Inferior parietal cortex (tissue), 1 donor: ENCODE measurements around the gene NOS1AP.

Experiments
- DNase-seq: peaks from one replicate; pipeline ENCODE4 v3.0.0-alpha.2; 2016; ENCODE audit errors: extremely low spot score

The NOS1AP gene

DNA sequence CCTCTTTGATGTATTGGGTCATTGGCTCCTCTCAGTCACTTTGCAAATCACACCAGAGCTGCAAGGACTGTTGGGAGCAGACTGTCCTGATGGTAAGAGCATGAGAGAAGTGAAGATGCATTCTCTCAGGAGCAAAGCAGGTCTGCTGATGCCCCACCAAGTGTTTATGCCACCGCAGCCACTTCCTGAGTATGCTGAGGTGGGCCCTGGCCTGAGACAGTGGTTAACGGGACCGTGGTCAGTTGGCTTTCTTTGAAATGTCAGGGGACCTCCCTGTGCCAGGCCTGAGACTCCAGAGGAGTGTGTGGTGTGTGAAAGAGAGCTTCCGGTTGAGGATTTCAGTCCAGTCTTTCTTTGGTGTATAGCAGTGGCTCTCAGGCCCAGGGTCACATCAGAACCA lies 227.7 kb downstream of the NOS1AP start:
- no peak for DNase-seq

DNA sequence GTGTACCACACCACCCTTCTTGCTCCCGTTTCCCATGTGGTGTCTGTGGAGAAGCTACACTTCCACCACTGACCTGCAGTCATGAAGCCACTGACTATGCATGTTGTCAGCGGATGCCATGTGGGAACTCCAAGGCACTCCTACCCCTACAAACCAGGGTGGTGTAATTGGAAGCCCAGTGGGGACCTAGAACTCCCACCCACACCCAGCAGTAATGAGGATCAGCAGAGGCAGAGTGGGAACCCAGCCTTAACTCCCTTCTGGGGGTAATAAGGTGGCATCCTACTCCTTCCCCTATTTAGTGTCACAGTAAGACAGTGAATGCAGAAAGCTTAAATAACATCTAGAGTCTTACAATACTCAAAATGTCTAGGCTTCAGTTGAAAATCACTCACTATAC lies 228.8 kb downstream of the NOS1AP start:
- no peak for DNase-seq

DNA sequence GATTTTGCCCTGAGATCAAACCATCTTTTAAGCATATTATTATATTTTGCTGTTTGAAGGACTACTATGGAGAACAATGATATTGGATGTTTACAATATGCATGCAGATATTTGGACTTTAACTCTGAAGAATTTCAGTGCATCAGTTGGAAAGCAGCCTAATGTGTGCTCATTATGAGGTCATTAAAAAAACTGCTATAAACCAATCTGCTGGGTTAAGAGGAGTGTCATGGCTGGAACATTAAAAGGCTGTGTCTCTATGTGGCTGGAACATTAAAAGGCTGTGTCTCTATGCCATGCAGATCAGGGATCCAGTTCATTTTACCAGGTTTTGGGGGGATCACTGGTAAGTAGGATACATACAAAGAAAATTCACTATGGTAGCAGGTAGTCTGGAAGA lies 229.5 kb downstream of the NOS1AP start:
- DNase-seq, result no peak

DNA sequence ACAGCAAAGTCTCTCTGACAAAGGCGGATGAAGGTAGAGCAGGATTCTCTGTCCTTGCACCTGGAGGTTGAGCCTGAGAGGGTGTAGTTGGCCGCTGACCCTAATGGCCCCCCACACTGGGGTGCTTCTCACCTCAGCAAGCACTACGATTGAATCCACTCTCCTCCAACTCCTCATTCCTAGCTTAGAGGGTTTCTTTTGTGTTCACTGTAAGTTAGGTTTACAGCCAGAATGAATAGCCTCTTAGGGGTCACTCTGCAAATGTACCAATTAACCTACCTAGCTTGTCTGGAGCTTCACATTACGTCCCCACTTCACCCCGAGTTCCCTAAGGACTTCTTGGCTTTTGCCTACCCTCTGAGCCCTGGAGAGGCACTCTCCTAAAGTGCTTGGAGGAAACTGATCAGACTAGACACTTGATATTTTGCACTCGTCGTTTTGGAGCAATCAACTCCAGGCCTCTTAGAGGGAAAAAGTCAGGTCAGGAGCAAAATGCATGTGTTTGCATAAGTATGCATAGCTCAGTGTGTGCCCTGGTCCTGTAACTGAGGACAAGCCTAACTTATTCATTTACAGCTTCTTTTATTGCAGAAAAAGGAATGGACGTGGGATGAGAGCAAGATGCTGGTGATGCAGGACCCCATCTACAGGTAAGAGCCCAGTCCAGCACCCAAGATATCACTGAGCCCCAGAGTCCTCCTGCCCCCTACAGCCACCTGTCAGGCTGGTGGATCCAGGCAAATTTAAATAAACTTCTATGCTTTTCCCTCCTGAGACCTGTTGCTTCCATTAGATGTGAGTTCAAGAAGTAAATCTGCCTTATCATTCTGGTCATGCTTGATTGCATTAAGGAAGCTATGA lies 230.8 kb downstream of the NOS1AP start:
- DNase-seq, result no peak

DNA sequence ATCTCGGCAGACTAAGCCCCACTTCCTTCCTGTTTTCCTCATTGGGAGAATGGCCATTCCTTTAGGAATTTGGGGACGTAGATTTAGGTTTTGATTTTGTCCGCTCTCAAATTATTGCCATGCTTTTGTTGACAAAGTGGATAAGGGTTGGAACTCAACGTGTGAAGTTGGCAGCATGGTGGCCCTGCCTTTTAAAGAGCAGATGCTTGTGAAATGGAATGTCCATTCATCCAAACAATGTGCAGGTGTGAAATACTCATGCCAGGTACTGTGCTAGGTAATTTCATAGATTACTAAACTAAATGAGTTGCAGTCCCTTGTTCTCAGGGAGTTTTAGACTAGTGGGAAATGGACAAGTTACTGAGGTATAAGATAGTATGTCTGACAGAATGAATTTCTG lies 232.2 kb downstream of the NOS1AP start:
- DNase-seq, result no peak

DNA sequence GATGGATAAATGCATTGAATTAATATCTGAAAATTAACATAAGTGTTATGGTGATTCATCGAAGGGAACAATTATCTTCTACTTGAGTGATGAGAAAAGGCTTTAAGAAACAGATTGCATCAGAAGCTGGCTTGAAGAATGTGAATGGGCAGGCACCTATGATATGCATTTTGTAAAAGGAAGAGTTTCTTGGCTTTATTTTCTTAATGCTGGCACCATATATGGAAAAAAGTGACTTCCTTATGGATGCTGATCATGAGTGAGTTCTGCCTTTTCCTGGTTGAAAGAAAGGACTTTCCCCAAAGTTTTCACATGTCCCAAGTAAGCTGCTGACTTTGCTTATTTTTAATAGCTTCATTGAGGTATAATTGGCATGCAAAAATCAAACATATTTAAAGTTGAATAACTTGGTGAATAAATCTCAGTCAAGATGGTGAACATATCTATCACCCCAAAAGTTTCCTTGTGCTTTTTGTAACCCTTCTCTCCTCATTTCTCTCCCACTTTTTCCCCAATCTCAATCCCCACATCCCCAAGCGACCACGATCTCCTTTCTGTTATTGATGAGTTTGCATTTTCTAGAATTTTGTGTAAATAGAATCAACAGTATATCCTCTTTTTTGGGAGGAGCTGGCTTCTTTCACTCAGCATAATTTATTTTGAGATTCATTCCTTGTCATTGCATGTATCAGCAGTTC lies 233.0 kb downstream of the NOS1AP start:
- no peak for DNase-seq

DNA sequence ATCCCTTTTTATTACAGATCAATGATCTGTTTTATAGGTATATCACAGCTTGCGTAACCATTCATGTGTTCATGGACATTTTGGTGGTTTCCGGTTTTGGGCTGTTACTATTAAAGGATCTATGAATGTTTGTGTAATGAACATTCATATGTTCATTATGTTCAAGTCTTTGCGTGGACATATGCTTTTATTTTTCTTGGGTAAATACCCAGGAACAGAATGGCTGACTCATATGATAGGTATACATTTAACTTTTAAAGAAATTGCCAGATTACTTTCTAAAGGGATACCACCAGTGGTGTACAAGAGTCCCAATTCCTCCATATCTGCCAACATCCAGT lies 233.5 kb downstream of the NOS1AP start:
- no peak for DNase-seq

DNA sequence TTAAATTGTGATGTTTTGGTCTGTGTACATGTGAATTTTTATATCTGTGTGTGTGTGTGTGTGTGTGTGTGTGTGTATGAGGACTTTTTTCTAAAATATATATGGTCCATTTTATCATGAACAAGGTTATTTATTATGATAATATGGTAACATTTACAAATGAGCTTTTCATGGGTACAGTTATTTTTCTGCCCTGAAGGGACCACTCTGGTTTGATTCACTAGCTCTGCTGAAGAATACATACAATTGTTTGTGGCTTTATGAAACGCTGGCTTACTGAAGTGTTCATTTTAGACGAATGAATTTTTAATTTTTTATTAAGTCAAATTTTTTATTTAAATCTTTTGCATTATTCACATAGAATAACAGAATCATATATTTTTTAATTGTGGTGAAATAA lies 235.2 kb downstream of the NOS1AP start:
- DNase-seq, result no peak

DNA sequence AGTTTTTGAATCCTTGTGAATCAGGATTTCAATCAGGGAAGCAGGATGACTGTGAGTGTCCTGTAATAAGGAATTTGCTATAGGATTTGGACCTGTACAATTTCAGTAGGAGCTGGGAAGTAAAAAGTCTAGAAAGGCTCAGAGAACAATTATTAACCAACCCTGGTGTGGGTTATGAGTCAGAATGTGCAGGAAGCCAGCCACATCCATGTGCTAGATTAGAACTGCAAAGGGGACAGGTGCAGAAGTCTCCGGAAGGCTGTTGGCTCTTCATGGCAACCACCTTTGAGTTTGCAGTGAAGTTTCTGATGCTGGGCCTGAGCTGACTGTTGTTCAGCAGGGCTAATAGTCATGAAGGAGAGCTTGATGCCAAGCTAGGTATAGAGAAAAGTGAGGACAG lies 236.5 kb downstream of the NOS1AP start:
- no peak for DNase-seq

DNA sequence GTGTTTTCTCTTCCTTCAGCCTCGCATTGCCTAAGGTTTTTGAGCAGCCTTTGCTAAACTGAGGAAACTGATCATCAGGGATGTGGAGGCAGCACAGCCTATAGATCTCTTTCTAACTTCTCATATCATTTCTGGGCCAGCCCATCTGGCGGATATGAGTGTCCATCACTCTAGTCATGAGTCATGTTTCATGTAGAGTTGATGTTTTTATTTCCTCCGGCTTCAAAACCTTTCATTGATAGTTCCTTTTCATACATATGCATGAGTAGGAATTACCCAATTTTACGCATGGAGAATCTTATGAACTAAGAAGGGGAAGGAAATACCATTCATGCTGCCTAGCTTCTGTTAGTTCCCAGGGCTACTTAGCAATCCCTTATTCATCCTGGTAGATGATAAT lies 240.8 kb downstream of the NOS1AP start:
- no peak for DNase-seq

DNA sequence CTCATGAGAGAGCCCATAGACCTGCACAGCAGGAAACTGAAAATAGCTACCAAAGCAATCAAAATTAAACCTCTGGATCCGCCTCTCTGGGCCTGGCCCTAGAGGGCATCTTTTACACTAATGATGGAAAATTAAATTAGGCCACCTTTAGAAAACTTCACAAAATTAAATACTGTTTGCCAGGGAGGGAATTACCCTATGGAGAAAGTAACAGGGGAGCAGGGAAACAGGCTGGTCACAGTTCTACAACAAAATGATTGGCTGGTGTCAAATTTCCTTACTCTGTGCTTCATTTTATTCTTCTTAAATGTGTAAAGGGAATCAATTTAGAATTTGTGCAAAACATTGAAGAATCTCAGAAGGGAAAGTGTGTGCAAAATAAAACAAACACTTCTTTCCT lies 244.7 kb downstream of the NOS1AP start:
- no peak for DNase-seq

DNA sequence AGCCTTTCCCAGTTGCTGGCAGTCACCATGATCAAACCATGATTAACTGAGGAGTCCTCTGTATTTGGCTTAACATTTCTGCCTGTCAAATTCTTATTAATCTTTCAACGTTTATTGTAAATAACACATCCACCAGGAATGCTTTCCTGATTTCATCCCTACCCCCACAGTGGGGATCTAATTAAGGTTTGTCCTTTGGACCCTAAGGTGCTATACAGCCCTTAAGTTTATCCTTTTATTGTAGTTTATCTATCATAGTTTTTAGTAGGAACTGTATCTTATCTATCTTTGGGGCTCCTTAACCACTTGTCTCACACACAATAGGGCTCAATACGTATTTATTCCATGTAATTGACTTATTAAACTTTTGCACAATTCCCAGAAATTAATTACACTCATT lies 246.2 kb downstream of the NOS1AP start:
- DNase-seq, result no peak

DNA sequence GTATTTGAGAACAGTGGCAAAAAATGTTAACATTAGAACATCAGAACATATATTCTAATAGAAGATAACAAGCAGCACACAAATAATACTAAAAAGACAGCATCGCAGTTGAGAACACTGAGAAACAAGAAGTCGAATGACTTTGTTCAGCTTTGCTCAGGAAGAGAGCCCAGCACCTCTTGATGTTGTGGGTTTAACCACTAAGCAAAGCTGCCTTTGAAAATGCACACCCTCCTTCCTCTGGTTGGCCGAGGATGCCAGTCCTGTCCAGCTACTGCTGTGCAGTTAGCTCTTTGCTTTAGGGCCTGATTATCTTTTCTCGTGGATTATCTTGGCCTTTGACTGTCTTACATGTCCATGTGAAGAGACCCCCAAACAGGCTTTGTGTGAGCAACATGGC lies 246.7 kb downstream of the NOS1AP start:
- no peak for DNase-seq

DNA sequence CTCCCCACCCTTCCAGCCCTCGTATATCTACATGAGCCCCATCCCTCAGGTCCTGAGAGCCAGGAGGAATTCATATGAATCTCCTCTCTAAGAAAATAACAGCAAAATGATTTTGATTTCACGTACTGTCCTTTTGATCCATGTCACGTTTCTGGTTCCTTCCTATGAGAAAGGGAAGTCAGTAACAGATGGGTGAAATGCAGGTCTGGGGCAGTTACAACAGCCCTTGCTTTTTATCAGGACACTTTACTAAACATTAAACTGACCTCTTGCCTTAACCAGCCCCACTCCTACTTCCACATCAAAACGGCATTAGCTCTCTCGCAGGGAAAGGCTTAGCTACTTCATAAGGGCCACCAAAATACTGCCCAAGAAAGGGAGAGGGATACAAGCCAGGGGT lies 248.1 kb downstream of the NOS1AP start:
- DNase-seq, result no peak

DNA sequence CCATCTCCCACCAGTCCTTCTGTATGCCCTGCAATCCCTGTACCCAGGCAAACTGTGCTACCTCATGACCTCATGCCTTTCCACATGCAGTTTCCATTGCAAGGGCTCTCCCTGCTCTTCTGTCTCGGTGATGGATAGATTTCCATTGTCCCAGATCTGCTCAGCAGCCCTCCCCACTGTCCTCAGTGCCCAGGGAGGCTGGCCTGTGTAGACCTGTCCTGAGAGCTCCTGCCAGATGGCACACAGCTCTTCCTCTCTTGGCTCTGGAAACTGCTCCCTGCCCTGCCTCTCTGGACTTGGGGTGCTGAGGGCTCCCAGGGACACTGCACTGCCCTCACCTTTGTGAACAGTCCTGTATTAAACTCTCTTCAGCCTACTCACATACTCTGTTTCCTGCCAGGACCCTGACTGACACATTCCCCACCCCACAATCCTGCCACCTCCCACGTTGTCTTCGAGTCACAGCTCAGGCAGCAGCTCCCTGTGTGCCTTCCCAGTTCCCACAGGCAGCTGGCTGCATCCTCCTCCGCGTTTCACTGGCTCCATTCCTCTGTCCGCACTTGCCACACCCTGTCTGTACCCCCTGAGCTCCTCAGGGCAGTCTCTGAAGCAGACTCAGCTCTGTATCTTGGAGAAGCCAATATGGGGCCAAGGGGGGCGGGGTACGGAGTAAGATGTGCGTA lies 250.1 kb downstream of the NOS1AP start:
- no peak for DNase-seq

DNA sequence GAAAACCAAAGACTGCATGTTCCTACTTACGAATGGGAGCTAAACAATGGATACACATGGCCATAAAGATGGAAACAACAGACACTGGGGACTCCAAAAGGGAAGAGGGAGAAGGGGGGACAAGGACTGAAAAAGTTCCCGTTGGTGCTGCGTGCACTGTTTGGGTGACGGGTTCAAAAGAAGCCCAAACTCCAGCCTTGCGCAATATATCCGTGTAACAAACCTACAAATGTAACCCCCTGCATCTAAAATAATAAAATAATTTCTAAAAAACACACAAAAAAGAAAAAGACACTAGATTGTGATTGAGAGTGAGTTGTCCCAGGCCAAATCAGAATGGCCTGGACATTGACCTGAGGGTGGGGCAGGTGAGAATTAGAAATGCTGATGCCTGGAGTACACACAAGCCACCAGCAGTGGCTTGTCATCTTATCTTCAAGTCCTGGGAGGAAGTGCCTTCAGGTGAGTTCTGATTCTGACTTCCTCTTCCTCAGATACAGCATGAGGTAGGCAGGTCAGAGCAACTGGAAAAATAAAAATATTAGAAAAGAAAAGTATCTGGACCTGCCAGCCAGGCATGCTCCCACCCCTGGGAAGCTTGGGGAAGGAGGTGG lies 252.4 kb downstream of the NOS1AP start:
- no peak for DNase-seq

DNA sequence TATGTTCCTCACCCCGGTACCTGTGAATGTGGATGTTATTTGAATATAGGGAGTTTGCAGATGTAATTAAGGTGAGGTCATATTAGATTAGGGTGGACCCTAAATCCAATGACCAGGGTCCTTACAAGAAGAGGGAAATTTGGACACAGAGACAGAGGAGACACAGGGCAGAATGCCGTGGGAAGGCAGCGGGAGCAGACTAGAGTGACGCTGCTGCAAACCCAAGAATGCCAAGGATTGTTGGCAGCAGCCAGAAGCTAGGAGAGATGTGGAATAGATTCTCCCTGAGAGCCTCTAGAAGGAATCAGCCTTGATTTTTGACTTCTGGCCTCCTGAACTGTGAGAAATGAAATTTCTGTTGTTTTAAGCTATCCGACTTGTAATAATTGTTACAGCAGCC lies 253.5 kb downstream of the NOS1AP start:
- no peak for DNase-seq

DNA sequence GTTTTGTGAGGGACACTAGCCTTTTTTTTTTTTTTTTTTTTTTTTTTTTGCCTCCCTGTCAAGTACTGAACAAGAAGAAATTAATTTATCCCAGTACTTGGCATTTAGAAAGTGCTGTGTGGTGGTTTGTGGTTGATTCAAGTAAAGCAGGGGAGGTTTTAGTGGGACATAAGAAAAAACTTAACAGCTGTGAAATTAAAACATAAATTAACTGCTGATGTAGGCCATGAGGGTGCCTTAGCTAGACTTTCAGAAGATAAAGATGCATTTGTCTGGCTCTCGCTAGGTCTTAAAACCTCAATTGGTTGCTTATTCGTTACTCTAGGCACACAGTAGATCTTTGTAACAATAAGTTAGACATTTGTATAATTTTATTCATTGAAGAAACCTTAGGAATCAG lies 254.9 kb downstream of the NOS1AP start:
- DNase-seq, result no peak

DNA sequence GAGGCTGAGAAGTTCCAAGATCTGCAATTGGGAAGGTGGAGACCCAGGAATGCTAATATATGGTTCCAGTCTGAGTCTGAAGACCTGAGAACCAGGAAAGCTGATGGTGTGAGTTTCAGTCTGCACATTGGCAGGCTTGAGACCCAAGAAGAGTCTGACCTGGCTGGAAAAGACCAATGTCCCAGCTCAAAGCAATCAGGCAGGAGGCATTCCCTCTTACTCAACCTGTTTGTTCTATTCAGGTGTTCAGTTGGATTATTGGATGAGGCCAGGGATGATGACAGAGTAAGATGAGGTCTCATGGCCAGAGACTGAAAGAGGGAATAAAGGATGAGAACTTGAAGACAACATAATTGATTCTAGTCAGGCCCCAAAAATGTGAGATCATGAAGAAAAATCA lies 257.1 kb downstream of the NOS1AP start:
- DNase-seq, result no peak

DNA sequence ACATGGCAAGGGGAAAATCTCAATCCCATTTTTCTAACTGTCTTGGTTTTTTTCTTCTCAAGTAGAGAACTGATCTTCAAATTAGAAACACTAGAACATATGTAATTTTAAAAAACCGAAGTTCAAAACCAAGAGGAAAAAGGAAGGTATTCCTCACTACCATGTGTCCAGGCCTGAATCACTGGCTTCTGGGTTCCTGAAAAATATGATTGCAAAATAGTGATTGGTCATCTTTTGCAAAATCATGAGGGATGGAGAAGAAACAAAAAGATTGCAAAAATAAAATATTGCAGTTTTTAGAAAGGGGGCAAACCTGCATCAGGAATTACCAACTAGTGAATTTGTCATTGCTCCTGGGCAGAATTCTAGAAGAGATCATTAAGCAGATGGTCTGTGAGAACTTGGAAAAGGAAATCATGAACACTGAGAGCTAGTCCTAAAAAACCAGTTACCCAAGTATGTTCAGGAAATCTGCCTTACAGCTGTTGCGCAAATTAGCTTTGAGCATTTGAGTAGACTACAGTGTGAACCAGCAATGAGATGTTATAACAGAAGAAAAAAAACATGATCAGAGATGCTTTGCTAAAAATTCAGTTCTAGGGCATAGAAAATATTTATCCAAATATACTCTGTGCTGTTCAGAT lies 257.8 kb downstream of the NOS1AP start:
- no peak for DNase-seq

DNA sequence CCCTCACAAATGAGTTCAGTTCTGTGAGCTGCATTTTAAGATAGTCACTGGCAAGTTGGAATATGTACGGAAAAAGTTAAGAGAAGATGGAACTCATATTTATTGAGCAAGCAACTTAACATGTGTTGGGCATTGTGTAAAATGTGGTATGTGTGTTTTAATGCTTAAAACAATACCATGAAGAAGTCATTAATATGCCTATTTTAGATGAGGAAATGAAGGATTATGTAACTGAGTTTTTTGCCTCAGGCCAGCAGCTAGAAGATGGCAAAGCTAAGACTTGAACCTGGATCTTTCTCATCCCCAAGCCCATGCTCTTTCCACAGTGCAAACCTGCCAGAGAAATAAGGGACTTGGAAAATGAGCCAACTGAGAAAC lies 258.3 kb downstream of the NOS1AP start:
- no peak for DNase-seq

DNA sequence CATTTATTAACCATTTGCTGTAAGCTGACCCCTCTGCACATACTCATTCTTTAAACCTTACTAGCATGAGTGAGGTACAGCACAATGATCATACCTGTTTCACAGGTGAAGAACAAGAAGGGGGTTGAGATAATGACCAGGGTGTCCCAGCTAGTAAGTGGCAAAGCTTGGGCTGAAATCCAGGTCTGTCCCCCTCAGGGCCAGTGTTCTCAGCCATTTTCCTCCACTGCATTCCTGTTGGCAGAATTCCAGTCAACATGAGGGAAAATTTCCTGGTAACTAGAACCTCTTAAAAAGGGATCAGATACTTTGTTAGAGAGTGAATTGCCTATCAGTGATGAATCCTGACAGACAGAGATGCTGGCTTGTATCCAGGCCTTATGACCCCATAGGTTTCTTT lies 259.0 kb downstream of the NOS1AP start:
- DNase-seq, result no peak
